Activated naive CD4-positive, alpha-beta T cell (primary cell): ENCODE results near the gene NCK2.

Experiments used
- DNase-seq, 4 experiments: peaks; one replicate each; lab custom pipeline; 2025; lab: John Stamatoyannopoulos, UW

Gene NCK2

DNA sequence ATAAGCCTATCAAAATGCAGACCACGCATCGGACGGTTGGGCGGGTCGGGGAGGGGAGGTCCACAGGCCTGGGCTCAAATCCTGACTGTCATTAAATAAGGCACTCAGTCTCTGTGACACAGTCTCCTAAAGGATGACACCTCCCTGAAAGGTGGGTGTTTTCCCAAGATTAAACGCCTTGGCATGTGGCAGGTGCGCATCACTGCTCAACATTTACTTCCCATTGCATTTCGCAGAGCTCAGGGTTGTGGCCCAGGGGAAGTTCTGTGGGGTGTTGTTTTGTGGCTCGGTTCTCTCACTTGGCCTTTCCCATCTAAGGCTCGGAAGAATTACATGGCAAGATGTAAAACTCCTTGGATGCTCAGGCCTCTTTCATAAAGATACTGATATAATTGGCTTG lies 107.4 kb downstream of the NCK2 start:
- DNase-seq = no peak

DNA sequence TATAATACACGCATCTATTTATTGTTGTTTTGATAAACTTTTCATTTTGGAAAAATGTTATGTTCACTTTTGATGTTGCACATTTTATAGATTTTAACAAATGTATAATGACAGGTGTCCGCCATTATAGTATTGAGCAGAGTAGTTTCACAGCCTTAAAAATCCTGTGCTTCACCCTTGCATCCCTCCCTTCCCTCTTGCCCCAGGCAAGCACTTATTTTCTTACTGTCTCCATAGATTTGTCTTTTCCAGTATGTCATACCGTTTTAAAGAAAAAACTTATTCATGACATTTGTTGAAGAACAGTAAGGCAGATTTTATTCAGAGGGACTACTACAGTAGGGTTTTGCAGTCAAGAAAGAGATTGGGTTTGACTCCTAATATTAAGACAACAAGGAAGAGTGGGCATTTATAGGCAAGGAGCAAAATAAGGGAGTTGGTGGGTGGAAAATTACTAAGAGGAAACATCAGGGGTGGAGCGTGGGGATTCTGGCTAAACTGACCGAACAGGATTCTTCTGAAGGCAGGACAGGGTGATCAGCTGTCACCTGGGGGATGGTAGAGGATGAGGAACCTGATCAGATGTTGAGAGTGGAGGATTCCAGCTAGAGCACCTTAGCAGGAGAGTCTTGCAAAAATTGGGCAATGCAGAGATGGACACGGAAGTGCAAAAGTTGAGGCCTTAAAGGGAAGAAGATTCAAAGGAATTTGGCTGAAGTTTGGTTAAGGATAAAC lies 108.8 kb downstream of the NCK2 start:
- DNase-seq = no peak

GRCh38 chr2:105854972-105855371 lies 110.3 kb downstream of the NCK2 start:
- DNase-seq = no peak

DNA sequence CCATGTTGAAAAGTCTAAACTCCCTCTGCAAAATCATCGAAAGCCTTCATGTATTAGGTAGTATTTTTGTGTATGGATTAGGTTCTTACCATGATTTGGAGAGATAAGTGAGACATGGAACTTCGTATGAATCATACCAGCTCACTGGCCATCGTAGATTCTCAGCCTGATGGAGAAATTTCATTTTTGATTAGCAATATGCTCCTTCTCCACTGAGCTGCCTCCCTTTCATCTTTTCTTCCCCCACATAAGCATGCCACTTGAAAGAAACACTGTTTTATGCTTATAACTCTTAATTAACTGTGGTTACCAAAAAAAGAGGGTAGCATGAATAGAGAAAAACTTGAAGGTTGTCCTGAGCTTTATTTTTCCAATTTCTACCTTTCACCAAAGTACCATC lies 111.9 kb downstream of the NCK2 start:
- DNase-seq = no peak

DNA sequence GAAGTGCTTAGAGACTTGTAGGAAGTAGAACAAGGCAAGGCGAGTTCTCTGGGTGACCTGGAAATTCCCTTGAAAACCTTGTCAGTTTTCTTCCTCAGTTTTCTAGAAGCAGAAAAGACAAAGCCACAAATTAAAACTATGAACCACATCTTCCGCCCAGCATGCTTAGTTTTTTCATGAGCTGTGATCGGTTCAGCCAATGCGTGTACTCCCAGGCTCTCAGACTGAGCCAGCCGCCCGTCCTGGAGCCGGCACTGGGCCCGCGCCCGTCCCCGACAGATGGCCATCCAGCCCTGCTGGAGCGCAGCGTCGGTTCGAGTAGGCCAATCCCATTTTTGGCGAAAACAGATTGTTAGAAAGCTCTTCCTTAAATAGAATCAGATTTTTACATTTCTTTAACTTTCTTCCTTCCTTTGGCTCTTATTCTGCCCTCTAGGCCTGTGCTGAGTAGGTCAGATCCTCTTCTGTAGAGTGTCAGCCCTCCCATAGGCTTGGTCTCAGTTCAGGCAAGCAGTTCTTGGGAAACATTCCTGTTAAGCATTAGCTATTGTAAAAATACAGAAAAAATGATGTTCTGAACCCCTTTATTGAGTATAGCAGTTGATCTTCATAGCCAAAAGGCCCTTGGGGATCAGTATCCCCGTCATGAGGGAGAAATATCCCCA lies 112.5 kb downstream of the NCK2 start:
- DNase-seq = no peak

DNA sequence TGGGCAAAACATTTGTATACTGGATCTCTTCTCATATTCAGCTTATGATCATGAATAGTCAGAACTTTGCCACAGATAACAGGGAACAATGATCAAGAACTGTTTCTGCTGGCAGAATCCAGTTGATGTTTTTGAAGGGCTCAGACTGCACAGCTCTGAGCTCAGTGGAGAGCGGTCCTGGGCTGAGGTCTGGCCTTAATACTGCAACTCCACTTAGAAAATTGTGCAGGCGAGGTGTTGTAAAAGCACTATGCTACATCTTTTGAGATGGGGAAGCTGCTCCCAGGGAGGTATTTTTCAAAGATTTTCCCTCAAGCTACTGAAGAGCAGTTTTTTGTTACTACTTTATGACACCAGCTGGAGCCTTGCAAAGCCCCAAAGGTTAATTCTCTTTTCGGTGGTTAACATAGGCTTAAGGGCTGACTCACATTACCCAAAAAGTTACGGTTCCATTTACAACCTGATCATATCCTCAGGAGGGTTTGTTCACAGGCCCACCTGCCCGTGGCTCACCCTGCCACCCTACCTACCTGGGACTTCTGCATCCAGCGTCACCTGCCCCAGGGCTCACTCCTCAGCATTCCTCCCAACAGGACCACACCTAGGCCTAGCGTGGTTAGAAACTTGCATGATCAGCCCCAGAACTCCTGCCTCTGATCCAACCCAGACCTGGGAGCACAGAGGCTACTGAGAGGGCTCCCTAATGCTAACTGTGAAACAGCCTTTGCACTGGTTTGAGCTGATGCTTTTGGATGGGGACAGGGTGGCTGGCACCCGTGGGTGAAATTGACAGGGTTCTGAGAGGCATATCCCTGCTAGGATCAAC lies 114.4 kb downstream of the NCK2 start:
- DNase-seq = no peak

DNA sequence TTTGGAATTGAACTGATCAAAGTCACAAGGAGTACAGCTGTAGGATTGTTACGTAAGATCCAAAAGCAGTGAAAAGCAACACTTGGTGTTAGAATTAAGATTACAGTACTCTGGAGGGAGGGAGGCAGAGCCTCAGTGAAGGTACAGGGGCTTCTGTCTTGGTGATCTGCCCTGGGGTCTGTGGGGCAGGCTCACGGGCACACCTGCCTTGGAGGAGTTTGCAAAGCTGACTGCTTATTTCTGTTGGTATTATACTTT lies 114.9 kb downstream of the NCK2 start:
- DNase-seq = no peak

- DNase-seq = no peak
Observed at GRCh38 chr2:105860567-105860966, 115.9 kb downstream of the NCK2 start.

GRCh38 chr2:105861200-105861599 lies 116.5 kb downstream of the NCK2 start:
- no peak for DNase-seq

GRCh38 chr2:105862843-105863242 lies 118.1 kb downstream of the NCK2 start:
- no peak for DNase-seq

DNA sequence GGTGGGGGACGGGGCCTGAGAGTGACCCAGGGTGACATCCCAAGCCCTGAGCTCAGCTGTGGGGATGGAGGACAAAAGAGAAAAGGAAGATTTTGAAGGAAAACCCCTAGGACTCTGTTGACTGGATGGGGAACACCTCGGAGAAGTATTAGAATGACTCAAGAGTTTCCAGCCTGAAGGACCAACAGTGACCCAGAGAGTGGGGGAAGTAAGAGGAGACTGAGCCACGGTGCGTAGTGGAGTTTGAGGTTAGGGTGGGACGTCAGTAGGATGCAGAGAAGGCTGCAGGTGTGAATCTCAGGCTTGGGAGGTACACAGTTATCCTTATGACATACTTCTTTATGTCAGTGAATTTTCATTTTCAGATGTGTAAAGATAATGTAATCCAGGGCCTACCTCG lies 119.5 kb downstream of the NCK2 start:
- DNase-seq = no peak

- no peak for DNase-seq
Observed at GRCh38 chr2:105865222-105865913, 120.7 kb downstream of the NCK2 start.

DNA sequence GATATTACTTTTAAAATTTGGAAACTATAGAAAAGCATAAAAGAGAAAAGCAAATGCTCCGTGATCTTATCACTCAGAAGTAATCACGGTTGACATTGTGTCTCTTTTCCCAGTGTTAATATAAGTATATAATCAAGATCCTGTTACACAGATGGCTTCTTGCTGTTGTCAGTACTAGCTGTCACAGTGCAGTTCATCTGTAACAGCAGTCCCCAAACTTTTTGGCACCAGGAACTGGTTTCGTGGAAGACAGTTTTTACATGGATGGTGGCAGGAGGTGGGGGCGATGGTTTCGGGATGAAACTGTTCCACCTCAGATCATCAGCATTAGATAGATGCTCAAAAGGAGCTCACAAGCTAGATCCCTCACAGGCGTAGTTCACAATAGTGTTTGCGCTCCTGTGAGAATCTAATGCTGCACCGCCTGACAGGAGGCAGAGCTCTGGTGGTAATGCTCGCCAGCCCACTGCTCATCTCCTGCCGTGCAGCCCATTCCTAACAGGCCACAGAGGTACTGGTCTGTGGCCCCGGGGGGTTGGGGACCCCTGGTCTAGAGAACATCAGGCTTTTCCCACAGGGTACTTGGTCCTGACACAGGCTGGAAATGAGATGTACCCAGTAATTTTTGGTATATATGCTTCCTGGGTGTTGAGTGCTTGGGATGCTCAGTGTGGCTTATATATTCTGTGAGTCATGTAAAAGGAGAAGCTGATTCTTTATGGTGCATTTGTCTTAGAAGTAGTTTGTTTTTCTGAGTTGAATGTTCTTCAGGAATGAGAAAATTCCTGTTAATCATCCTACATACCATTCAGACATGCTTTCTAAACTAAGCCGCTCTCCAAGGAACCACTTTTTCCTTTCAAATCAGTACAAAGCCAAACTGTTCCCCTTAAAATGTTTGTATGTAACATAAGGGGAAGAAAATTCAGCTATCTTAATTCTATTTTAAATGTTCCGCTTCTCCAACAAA lies 121.8 kb downstream of the NCK2 start:
- DNase-seq = no peak

DNA sequence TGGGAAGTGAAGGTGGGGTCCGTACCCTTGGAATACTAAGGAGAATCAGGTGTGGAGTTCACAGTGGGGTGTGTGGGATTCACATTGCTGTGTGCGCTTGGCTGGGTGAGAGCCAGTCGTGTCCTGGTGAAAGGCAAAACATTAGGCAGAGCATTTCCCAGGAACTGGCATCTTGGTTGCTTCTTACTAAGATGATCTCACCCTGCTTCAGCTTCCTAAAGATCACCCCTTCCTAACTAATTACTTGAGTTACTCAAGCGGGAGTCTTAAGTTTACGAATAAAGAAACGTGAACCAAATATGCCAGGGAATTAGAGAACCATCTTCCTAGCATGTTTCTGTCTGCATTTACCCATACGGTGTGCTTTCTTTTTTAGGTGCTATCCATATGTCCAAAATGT lies 122.9 kb downstream of the NCK2 start:
- no peak for DNase-seq

DNA sequence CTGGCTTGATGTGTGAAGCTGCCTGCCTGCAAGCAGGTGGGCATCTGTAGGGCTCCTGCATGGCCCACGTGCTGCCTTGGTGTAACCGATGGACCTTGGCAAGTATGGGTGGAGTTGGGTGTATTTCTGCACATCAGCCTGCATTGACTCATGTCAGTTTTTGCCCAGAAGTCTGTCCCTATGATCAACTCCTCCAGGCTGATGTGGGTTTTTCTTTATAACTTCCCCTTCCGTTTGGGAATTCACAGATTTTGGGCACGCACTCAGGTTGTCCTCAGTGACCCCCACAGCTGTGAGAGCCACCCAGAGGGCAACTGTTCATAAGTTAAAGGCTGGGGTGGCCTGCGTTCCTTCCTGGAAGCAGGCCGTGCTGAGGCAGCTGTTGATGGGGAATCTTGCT lies 123.3 kb downstream of the NCK2 start:
- no peak for DNase-seq

GRCh38 chr2:105869341-105869740 lies 124.6 kb downstream of the NCK2 start:
- no peak for DNase-seq

- no peak for DNase-seq
Observed at GRCh38 chr2:105870062-105870461, 125.3 kb downstream of the NCK2 start.

GRCh38 chr2:105870858-105871257 lies 126.1 kb downstream of the NCK2 start:
- DNase-seq = no peak

- DNase-seq = no peak
Observed at GRCh38 chr2:105872142-105872728, 127.5 kb downstream of the NCK2 start.

- no peak for DNase-seq
Observed at GRCh38 chr2:105872830-105873229, 128.1 kb downstream of the NCK2 start.

DNA sequence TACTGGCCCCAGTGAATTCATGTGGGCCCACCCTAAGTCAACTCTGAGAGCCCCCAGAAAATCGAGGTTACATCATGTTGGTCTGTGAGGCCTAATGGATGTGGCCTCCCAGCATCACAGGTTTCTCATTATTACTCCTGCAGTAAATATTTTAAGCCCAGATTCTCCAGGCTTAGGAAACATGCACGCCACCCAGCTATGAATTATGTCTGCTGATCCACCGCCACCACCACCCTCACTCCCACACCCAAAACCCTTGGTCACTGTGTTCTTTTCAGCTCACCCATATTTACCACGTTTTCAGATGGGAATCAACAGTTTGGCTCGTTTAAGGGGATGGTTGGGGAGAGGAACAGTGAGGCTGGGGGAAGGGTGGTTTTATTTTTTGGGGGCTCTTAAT lies 128.6 kb downstream of the NCK2 start:
- DNase-seq = no peak
